H9 (cell line): ENCODE data around the gene STK38. TPM values are rescaled to one million over a fixed set of nuclear protein-coding genes. Genes with fewer than 3 reads are reported as not detected.
"Not testable (repeated sequence)": the region's sequence is repeated elsewhere in the genome, so short reads cannot be mapped to it uniquely, and the experiment has no call there.

Experiments
- DNase-seq: peaks from one replicate; pipeline ENCODE4 v3.0.0-alpha.2; 2017
- H2AFZ ChIP-seq: one replicate; pipeline ENCODE4 v1.6.1; 2013; ENCODE audit warnings: mild to moderate bottlenecking, low read length, control low read depth, moderate library complexity
- H2AK5ac ChIP-seq: 2 replicates; pipeline ENCODE4 v1.6.1; 2013; ENCODE audit warnings: low read length, control low read depth, mixed read lengths; ENCODE audit not compliant: insufficient read length
- H2BK120ac ChIP-seq: one replicate; pipeline ENCODE4 v1.6.1; 2013; ENCODE audit warnings: low read depth, mild to moderate bottlenecking, low read length, control low read depth, inconsistent platforms; ENCODE audit not compliant: poor library complexity, severe bottlenecking
- H2BK12ac ChIP-seq: 2 replicates; pipeline ENCODE4 v1.6.1; 2013; ENCODE audit warnings: low read length, control low read depth, mixed read lengths, low read depth; ENCODE audit not compliant: insufficient read length
- H2BK15ac ChIP-seq: 2 replicates; pipeline ENCODE4 v1.6.1; 2013; ENCODE audit warnings: low read depth, low read length, control low read depth
- H2BK20ac ChIP-seq: one replicate; pipeline ENCODE4 v1.6.1; 2013; ENCODE audit warnings: low read depth, mild to moderate bottlenecking, low read length, control low read depth, inconsistent platforms; ENCODE audit not compliant: poor library complexity, severe bottlenecking
- H2BK5ac ChIP-seq: 2 replicates; pipeline ENCODE4 v1.6.1; 2013; ENCODE audit warnings: low read length, control low read depth, mixed read lengths; ENCODE audit not compliant: insufficient read length
- H3K14ac ChIP-seq: 2 replicates; pipeline ENCODE4 v1.6.1; 2013; ENCODE audit warnings: low read length, control low read depth; ENCODE audit not compliant: insufficient read depth
- H3K18ac ChIP-seq: 2 replicates; pipeline ENCODE4 v1.6.1; 2013; ENCODE audit warnings: low read depth, mild to moderate bottlenecking, mixed read lengths, low read length, control low read depth; ENCODE audit not compliant: insufficient read length
- H3K23ac ChIP-seq: 2 replicates; pipeline ENCODE4 v1.6.1; 2013; ENCODE audit warnings: low read length, control low read depth, mixed read lengths, low read depth; ENCODE audit not compliant: insufficient read length
- H3K23me2 ChIP-seq: 2 replicates; pipeline ENCODE4 v1.6.1; 2013; ENCODE audit warnings: low read depth, mild to moderate bottlenecking, mixed read lengths, low read length, control low read depth; ENCODE audit not compliant: insufficient read length, poor library complexity, severe bottlenecking
- H3K27ac ChIP-seq: 2 replicates; pipeline ENCODE4 v1.5.1; 2013; ENCODE audit warnings: low read length, control low read depth, mixed read lengths, low read depth; ENCODE audit not compliant: insufficient read length
- H3K27me3 ChIP-seq: 2 replicates; pipeline ENCODE4 v1.6.1; 2013; ENCODE audit warnings: low read length, control low read depth, inconsistent platforms; ENCODE audit not compliant: insufficient read depth
- H3K4ac ChIP-seq: 2 replicates; pipeline ENCODE4 v1.6.1; 2013; ENCODE audit warnings: low read depth, mild to moderate bottlenecking, control low read depth, inconsistent platforms, low read length, moderate library complexity
- H3K4me1 ChIP-seq: 2 replicates; pipeline ENCODE4 v1.6.1; 2013; ENCODE audit warnings: low read length, control low read depth, inconsistent platforms; ENCODE audit not compliant: insufficient read depth
- H3K4me2 ChIP-seq: 2 replicates; pipeline ENCODE4 v1.6.1; 2013; ENCODE audit warnings: low read length, control low read depth, mixed read lengths; ENCODE audit not compliant: insufficient read length, insufficient read depth
- H3K56ac ChIP-seq: 2 replicates; pipeline ENCODE4 v1.6.1; 2013; ENCODE audit warnings: low read depth, mild to moderate bottlenecking, mixed read lengths, low read length, control low read depth; ENCODE audit not compliant: insufficient read length
- H3K79me1 ChIP-seq: 2 replicates; pipeline ENCODE4 v1.6.1; 2013; ENCODE audit warnings: low read depth, mild to moderate bottlenecking, moderate library complexity, low read length, control low read depth, inconsistent platforms; ENCODE audit not compliant: insufficient read depth, poor library complexity, severe bottlenecking
- H3K79me2 ChIP-seq: 2 replicates; pipeline ENCODE4 v1.6.1; 2013; ENCODE audit warnings: low read length, control low read depth, inconsistent platforms; ENCODE audit not compliant: insufficient read depth
- H3K9ac ChIP-seq: 2 replicates; pipeline ENCODE4 v1.6.1; 2013; ENCODE audit warnings: low read length, control low read depth, mixed read lengths; ENCODE audit not compliant: insufficient read length; ENCODE audit errors: extremely low read depth
- H3K9me3 ChIP-seq: one replicate; pipeline ENCODE4 v1.6.1; 2013; ENCODE audit warnings: low read depth, low read length, inconsistent platforms; ENCODE audit not compliant: control insufficient read depth
- H3T11ph ChIP-seq: one replicate; pipeline ENCODE4 v1.6.1; 2013; ENCODE audit warnings: mild to moderate bottlenecking, low read length, control low read depth, inconsistent platforms
- H4K20me1 ChIP-seq: one replicate; pipeline ENCODE4 v1.6.1; 2013; ENCODE audit not compliant: control insufficient read depth, insufficient read length, insufficient read depth
- H4K5ac ChIP-seq: 2 replicates; pipeline ENCODE4 v1.6.1; 2013; ENCODE audit warnings: low read depth, mild to moderate bottlenecking, mixed read lengths, low read length, control low read depth; ENCODE audit not compliant: insufficient read length
- H4K8ac ChIP-seq: replicated peaks from 2 replicates; pipeline ENCODE4 v1.6.1; 2013; ENCODE audit warnings: low read length, control low read depth, mixed read lengths, low read depth; ENCODE audit not compliant: insufficient read length
- H4K91ac ChIP-seq: 2 replicates; pipeline ENCODE4 v1.6.1; 2013; ENCODE audit warnings: low read depth, mild to moderate bottlenecking, moderate library complexity, mixed read lengths, low read length, control low read depth; ENCODE audit not compliant: insufficient read length
- H3K27ac Mint-ChIP-seq, 3 experiments: 2 replicates in 2 of 3; 3 replicates in 1 of 3; pipeline ENCODE4 v1.8.0; 2020 to 2021; ENCODE audit warnings: mixed read lengths in 3 of 3, mild to moderate bottlenecking in 1 of 3, moderate library complexity in 1 of 3
- H3K27me3 Mint-ChIP-seq: 2 replicates; pipeline ENCODE4 v1.8.0; 2021; ENCODE audit warnings: low read depth, mild to moderate bottlenecking, moderate library complexity, mixed read lengths
- H3K36me3 Mint-ChIP-seq, 3 experiments: 2 replicates in 2 of 3; 3 replicates in 1 of 3; pipeline ENCODE4 v1.8.0; 2020 to 2021; ENCODE audit warnings: low read depth in 3 of 3, mixed read lengths in 3 of 3; ENCODE audit not compliant: insufficient read depth in 1 of 3
- H3K4me1 Mint-ChIP-seq, 2 experiments: 2 replicates each; pipeline ENCODE4 v1.8.0; 2020; ENCODE audit warnings: mixed read lengths in 2 of 2
- H3K4me3 Mint-ChIP-seq, 2 experiments: 2 replicates in 1 of 2; 3 replicates in 1 of 2; pipeline ENCODE4 v1.8.0; 2020 to 2021; ENCODE audit warnings: mild to moderate bottlenecking in 2 of 2, mixed read lengths in 2 of 2, moderate library complexity in 1 of 2
- H3K9me3 Mint-ChIP-seq, 2 experiments: 2 replicates in 1 of 2; 3 replicates in 1 of 2; pipeline ENCODE4 v1.8.0; 2020; ENCODE audit warnings: mild to moderate bottlenecking in 2 of 2, mixed read lengths in 2 of 2, moderate library complexity in 1 of 2
- CTCF ChIP-seq: fragments of 200-600 bp; sonication (generic); conservative IDR thresholded peaks from 3 replicates; pipeline ENCODE4 v1.8.0; 2021; ENCODE audit warnings: antibody characterized with exemption, mild to moderate bottlenecking
- WGBS: extraction: QIAGEN DNeasy Blood & Tissue Kit; methylation state at CpG from one replicate; pipeline ENCODE4 v1.1.7; 2013; ENCODE audit warnings: missing lambda C conversion rate, low lambda C conversion rate, mixed read lengths; ENCODE audit not compliant: insufficient read length; ENCODE audit errors: extremely low coverage; 5-methylcytosine and 5-hydroxymethylcytosine counted together
- total RNA-seq: library from RNA; stranded (reverse); gene quantifications from 2 replicates; pipeline ENCODE4 v1.2.1, GENCODE V29; 2021

STK38 gene
- total RNA-seq, 1 experiment from 2014 or later: 17.5 TPM

DNA sequence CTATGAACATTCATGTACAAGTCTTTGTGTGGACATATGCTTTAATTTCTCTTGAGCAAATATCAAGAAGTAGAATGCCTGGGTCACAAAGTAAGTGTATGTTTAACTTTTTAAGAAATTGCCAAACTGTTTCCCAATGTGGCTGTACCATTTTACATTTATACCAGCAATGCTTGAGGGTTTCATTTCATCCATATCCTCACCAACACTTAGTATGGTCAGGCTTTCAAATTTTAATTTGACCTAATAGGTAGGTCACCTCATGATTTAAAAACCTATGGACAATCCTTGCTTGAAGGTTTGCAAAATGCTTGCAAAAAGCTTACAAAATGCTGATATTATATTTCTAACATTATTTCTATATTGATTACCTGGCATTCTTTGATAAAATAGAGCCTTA is 27.4 kb upstream of the STK38 start:
- no peak overlapping the region for H3K4ac ChIP-seq
- H2BK12ac ChIP-seq: no peak overlapping the region
- H2BK5ac ChIP-seq: no peak overlapping the region
- Mint-ChIP-seq H3K4me3 (no peak overlapping the region), H3K27me3 (no peaks in the 10 kb centered on the region; the same call in 1 of the 2 replicates), H3K9me3 (peaks cover 0 to 2% of the 10 kb centered on the region in 2 experiments; a peak in 1 of 5 replicates), H3K36me3 (no peaks in the 10 kb centered on the region), H3K4me1 (peaks cover 2 to 4% of the 10 kb centered on the region in 2 experiments), H3K27ac (no peak overlapping the region)
- no peak for TF ChIP-seq CTCF
- no peaks in the 10 kb centered on the region for H3K27me3 ChIP-seq
- no peak overlapping the region for H3K27ac ChIP-seq
- H3K9ac ChIP-seq: no peak overlapping the region
- H2BK15ac ChIP-seq: no peak overlapping the region
- H4K8ac ChIP-seq: no peak overlapping the region
- no peak overlapping the region for H3K56ac ChIP-seq
- no peak overlapping the region for H2AFZ ChIP-seq
- H3K14ac ChIP-seq: no peak overlapping the region
- H4K20me1 ChIP-seq: no peaks in the 10 kb centered on the region
- no peak overlapping the region for H3K18ac ChIP-seq
- DNase-seq: no peak
- H4K5ac ChIP-seq: no peak overlapping the region
- H3K79me2 ChIP-seq: no peaks in the 10 kb centered on the region
- H2BK120ac ChIP-seq: no peak overlapping the region
- H3K23me2 ChIP-seq: no peaks in the 10 kb centered on the region
- no peak overlapping the region for H3K23ac ChIP-seq
- H3K4me2 ChIP-seq: no peak overlapping the region
- H3T11ph ChIP-seq: no peak overlapping the region
- no peaks in the 10 kb centered on the region for H3K9me3 ChIP-seq
- H4K91ac ChIP-seq: no peak overlapping the region
- no peaks in the 10 kb centered on the region for H3K4me1 ChIP-seq
- H2AK5ac ChIP-seq: no peak overlapping the region
- H2BK20ac ChIP-seq: no peak overlapping the region
- H3K79me1 ChIP-seq: no peaks in the 10 kb centered on the region

- not testable (repeated sequence) for H3K4me3 Mint-ChIP-seq
Measured at GRCh38 chr6:36572353-36573311, 25.4 kb upstream of the STK38 start.

More at GRCh38 chr6:36572353-36573311, 25.4 kb upstream of the STK38 start:
- not testable (repeated sequence) for H3T11ph ChIP-seq, H3K36me3 Mint-ChIP-seq, DNase-seq, H3K56ac ChIP-seq, H3K23ac ChIP-seq, H3K9me3 Mint-ChIP-seq, H3K9ac ChIP-seq, H2BK12ac ChIP-seq, H2BK5ac ChIP-seq, H2BK15ac ChIP-seq, H2AK5ac ChIP-seq, H2BK20ac ChIP-seq, H4K5ac ChIP-seq, H4K91ac ChIP-seq, H3K27me3 ChIP-seq, H3K23me2 ChIP-seq, H3K14ac ChIP-seq, H3K4me1 ChIP-seq, H3K79me1 ChIP-seq, H3K4me2 ChIP-seq, H3K27me3 Mint-ChIP-seq, H3K27ac ChIP-seq, H3K4me1 Mint-ChIP-seq, H3K79me2 ChIP-seq, H2AFZ ChIP-seq, H3K4ac ChIP-seq, H3K18ac ChIP-seq, H3K27ac Mint-ChIP-seq, H4K20me1 ChIP-seq, H2BK120ac ChIP-seq, H3K9me3 ChIP-seq, H4K8ac ChIP-seq
- WGBS: no CpG with 5 or more reads among the region's 12 CpGs
